NCI-H1436 treated with DMSO at 0.1 percent for 48 hours (cell line): ENCODE results near the gene AQP2.

Experiments
- DNase-seq: peaks from one replicate; lab custom pipeline; 2025; lab: John Stamatoyannopoulos, UW

The AQP2 gene

DNA sequence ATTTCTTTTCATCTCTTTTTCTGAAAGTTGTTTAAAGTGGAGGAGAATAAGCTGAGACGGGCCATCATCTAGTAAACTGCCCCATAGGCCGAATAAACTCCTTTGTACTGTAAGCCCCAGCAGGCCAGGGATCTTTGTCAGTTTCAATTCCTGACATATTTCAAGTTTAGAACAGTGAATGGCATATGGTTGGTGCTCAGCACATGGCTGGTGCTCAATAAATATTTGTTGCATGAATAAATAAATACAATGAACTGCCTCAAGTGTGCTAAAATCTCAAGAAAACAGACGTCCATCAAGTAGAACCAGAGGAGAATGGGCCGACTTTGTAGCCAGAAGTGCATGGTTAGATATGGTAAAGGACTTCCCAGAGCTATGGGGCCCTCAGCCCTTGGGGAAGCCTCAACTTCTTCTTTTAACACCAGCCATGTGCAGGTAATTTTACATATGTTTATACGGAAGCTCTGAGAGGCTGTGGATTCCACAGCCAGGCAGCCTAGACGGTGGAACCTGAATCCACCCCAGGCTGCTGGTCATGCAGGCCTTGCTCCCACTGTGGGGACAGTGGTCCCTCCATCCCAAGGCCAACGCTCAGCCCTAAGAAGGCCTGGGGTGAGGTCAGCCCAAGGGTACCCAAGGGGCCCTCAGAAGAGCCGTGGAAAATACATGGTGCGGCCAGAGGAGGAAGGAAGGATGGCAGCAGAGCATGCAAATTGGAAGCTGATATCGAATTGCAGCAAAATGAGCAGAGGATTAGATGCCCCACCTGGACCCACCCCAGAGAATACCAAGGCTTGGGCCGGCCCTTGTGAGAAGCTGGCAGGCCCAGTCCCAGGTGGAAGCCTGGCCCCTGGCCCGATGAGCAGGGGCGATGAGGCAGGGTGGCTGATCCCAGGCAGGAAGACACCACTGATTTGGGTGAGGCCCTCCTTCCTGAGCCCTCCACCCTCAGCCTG, 8.7 kb upstream of the AQP2 start:
- no peak for DNase-seq

DNA sequence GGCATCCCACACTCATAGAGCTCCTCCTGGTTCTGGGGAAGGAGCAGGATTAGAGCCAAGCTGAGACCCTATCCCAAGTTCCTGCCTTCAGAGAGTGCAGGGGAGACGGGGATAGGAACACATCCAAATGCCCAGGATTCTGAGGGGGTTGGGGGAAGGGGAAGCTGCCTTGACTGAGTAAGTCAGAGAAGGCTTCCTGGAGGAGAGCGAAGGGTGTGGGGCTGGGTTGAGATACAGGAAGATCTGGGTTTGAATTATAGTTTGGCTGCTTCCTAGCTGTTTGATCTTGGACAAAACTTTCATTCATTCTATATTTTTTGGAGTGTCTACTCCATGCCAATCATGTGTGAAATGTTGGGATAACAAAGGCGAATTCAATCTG, 8.0 kb upstream of the AQP2 start:
- DNase-seq: no peak

DNA sequence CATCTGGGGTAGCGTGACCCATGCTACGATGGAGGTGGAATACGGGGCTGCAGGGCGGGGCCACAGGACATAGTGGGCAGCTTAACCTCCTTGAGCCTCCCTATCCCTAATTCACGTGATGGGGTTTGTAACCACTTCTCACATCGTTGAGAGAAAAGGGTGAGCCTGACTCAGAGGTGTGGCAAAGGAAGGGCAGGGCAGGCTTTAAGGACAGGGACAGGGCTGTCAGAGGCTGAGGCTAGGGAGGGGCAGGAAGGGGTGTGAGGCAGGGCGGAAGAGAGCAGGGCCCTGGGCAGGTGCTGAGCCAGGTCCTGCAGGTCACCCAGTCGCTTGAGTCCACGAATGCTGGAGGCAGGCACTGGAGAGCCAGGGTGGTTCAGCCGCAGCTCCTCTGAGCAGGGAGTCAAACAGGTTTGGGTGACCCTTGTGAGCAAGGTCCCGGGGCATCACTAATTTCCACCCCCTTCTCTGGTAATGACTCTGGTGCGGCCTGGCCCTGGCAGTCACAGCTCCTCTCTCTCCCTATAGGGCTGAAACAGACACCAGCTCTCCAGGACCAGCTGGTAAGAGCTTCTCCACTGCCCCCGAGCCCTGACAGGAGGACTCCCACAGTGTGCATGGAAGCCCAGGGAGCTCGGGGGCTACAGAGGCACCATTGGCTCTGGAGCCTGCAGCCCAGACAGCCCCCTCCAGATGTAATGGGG, 7.5 kb upstream of the AQP2 start:
- no peak for DNase-seq

DNA sequence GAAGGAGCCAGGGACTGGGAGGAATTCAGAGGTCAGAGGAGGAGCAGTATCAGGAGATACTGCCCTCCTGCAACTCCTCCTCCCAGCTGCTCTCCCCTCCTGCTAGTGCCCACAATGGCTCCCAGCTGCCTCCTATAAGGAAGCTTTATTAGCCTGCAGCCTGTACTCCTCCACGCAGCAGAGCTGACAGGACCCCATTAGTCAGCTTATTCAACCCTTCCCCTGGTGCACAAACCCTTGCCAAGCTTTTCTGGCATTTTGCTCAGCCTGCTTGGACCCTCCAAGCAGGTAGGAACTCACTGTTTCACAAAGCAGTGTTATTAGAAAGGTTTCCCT, 6.9 kb upstream of the AQP2 start:
- no peak for DNase-seq

DNA sequence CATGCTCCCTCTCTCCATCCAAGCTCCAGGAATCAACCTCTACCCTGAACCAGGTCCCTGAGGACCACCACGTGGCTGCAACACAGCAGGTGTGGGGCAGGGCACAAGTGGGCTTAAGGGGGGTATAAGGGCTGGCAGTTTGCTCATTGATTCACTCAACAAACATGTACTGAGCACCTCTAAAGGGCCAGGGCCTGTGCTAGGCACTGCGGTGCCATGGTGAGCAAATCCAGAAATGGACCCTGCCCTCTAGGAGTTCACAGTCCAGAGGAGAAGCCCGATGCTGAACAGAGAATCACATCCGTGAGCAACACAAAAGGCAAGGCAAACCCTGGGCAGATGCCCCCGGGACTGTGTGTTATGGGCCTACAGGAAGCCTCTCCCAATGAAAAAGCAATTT, 6.5 kb upstream of the AQP2 start:
- DNase-seq: no peak

DNA sequence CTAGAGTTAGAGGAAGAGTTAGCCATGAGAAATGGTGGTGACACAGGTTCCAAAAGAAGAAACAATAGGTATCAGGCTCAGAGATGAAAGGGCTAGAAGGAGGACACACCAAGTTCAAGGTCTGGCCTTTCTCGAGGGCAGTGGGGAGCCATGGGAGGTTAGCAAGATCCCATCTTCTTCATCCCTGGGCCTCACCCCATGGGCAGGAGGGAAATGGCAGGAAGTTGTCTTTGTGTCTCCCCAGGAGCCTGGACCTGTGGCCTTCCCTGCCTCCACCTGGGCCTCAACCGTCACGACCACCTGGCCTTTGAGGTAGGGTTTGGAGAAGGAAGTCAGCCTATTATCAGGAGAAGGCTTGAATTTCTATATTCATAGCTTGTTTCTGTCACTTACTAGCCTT, 5.8 kb upstream of the AQP2 start:
- no peak for DNase-seq

DNA sequence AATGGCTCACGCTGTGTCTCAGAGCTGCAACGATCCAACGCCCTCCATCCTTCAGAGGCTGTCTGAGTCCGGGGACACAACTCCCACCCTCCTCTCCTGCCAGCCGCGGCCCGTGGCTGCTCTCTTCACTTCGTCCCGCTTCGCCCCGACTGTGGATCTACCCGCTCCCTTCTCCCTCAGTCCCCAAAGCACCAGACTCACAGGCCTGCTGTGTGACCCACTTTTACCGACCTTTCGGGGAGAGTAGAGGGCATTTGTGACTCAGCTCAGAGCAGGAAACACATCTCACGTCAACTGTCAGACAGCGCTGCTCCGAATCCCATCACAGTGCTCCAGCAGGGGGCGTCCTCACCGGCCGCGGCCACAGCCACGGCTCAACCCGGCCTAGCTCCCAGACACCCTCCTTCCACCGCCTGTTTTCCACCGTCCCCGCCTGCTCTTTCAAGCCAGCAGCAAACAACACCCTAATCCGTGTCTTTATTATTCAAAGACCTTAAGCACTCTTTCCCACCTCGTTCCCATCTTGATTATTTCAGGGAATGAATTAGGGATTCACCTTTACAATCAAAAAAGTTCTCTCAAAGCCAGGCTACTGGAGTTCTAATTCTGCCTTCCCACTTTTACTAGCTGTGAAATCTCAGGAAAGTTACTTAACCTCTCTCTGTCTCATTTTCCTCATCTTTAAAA, 5.0 kb upstream of the AQP2 start:
- no peak for DNase-seq

DNA sequence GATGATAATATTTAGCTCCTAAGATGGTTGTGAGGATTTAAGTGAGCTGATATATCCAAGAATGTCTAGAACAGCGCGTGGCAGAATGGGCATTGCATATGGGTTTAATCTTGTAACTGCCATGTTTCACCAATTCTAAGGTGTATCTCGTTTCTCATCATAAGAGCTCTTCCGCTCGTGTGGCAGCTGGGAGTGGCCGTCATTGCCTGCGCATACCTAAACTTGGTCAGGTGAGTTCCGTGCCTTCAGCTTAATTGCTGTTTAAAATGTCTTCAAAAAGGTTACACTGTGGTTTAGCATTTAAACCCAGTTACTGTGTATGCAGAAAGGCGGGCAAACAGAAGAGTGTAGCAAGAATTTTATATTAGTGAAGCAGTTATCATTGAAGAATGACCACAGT, 4.5 kb upstream of the AQP2 start:
- no peak for DNase-seq

DNA sequence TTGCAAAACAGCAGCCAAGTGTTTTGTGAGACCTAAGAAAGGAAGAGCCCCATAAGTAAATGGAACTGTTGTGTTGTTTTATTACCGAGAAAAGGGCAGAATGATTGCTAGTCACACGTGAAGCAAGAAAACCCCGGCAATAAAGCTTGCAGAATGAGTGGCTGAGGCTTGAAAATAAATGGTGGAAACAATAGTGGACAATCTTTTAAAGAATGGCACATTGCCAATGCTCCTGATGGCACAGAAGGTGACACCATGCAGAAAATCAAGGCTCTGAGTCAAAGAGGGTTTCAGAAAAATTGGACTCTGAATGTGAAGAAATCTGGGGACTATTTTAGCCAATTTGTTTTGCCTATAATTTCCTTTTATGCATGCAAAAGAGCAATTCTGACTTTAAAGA, 4.0 kb upstream of the AQP2 start:
- DNase-seq: no peak

DNA sequence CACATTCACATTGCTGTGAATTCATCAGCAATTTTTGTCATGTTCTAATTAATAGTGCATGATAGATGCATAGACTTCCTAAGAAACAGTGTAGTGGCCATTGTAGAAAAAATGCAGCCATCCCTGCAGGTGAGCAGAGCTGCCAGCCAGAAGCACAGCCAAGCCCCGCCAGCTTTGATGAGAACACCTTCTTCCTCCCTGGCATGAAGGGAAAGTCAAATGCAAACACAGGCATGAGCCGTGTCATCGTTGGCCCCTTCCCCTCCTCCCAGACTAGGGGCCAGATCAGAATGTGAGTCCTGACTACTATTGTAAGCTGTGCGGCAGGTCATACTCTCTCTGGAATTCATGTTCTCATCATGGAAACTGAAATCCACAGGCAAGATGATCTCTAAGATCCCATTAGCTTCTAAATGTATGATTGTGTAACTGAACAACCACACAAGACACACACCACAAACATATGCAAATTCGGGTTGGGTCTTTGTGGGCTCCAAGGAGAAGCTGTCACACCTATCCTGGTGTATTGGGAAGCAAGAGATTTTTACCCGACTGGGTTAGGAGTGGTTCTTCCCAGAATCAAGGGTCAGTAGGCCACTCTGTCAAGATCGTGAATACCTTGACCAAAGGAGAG, 2.8 kb upstream of the AQP2 start:
- no peak for DNase-seq

DNA sequence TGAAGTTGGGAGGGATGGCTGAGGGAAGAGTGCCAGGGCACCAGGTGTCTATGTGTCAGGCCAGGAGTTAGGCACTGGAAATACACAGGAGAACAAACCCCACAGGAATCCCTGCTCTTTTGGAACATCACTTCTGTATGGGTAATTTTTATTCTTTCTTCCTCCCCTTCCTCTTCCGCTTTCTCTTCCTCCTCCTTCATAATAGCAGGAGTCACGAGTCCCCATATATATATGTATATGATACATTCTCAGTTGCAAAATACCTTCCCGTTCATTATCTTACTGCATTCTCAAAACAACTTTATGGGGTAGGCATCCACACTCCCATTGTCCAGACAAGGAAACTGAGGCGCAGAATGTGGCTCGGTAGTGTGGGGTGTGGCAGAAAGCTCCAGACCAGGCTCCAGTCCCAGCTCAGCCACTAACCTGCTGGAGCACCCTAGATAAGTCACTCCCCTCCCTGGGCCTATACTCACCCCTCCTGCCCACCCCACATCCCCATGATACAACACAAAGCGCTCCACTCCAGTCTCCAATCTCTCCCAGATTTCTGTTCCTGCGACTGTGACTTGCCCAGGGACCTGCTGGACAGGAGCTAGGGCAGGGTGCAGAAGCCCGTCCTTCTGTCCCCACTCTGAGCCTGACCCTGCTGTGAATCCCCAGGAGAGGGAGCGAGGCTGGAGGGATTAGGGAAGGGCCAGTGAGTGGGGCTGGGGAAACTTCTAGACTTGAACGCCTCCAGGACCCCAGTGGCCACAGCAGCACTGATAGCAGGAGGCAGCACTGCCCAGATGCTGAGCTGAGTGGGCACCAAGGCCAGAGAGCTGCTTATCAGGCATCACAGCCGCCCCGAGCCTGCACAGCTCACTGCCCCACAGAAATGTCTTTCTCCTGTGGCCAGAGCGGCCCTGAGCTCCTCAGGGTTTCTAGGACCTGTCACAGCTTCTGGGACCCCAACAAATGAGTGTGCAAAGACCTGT, 1.4 kb upstream of the AQP2 start:
- DNase-seq: no peak

DNA sequence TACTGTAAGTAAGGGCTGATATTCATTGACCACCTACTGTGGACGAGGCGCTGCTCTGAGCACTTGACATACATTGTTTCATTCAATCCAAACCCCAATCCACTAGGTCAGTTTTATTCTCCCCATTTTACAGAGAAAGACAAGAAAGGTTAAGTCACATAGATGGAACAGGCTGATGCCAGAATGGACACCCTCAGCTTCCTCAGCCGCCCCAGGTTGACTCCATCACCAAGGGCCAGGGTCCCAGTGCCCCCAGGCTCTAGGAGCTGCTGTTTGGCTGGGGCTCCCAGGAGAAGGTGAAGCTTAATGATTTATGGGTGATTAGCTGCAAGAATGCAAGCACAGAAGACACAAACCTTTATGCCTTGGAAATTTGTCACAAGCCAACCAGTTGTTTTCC, 671 bp upstream of the AQP2 start:
- DNase-seq: no peak

DNA sequence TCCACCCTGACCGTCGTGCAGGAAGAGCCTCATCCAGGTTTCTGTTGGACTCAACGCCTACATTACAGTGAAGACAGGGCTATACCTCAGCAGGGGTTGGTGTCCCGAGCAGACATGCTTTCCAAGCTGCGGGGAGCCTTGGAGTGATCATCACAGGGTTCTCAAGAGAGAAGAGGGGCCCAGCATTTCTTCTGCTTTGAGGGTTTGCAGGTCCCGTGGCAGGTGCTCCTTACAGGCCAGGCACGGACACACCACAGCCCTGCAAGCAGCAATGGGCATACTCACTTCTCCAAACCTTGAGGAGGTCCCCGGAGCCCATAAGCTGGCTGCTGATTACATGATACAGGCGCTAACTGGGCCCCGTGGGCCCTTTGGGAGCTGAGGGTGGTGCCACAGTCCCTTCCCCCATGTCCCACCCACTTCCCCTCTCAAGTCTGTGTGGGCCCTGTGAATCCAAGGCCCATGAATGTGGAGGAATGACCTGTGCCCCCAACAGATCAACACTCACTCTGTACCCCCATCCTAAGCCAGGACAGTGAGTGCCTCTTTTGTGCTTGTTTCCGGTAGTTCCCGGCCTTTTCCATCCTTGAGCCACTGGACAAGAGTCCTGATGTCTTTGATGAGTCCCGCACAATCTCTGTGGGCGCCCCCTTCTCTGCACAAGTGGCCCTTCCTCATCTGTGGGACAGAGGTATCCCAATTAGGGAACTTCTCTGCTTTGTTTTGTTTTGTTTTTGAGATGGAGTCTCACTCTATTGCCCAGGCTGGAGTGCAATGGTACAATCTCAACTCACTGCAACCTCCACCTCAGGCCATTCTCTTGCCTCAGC, 1.1 kb downstream of the AQP2 start:
- no peak for DNase-seq

DNA sequence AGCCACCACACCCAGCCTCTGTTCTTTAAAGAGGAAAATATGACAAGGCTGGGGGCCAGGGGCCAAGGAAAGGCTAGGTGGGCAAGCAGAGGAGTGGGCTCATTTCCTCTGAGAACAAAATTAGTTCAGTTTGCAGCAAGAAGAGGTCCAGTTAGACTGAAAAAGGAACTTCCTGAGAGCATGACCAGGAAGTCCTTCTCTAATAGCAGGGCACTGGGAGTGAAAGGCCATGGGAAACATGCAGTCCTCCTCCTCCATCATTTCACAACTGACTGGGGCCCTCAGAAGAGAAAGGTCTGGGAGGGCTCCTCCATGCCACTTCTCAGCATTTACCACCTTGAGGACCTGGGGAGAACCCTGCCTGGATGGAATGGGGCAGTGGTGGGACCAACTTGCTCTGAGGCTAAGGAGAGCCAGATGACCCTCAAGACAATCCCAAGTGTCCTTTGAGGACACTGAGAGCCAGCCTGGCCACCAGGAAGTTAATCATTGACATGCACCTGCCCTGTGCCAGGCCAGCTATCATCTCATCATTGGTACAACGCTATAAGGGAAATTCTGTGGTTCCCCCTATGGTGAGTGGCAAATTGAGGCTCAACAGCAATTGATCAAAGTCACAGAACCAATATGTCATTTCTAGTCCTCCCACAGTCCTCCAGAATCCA, 2.0 kb downstream of the AQP2 start:
- DNase-seq: no peak

DNA sequence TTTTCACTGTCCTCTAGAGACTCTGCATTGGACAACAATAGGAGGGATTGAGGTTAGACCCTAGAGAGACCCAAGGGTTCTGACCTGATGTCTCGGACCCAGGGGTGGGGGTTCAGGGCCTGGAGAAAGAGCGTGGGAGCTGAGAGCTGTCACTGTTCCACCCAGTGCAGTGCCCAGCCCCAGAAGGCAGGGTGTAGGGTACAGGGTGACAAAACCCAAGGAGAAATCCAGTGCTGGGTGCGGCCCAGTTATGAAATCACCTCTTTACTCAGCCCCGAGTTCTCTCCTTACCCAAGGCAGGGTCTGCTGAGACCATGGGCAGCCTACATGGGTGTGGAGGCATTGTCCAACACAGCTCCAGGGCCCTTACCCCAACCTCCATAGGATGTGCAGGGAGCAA, 2.6 kb downstream of the AQP2 start:
- no peak for DNase-seq

DNA sequence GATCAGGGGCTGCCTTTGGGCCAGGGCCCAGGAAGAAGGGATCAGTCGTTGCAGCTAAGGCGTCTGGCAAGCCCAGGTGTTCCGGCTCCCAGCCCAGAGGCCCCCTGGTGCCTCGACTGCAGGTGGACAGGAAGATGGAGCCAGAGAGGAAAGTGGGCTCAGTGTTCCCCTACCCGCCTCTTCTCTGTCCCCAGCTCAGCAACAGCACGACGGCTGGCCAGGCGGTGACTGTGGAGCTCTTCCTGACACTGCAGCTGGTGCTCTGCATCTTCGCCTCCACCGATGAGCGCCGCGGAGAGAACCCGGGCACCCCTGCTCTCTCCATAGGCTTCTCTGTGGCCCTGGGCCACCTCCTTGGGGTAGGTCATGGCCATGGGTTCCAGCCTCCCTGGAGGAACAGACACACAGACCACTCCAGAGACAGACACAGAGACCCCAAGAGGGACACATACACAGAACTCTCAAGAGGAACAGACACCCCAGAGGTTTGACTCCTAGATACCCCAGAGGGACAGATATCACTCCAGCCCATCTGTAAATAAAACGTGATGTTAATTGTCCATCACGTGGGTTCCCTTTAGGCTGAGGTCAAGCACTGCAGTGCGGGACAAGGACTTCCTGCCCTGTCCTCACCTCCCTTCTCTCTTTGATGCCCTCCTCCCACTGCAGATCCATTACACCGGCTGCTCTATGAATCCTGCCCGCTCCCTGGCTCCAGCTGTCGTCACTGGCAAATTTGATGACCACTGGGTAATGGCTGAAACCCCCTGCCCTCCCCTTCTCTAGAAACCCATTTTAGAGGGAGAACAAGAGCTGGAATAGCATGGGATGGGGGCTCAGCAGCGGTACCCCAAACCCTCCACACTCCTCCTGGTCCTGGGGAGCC, 3.7 kb downstream of the AQP2 start:
- DNase-seq: no peak

DNA sequence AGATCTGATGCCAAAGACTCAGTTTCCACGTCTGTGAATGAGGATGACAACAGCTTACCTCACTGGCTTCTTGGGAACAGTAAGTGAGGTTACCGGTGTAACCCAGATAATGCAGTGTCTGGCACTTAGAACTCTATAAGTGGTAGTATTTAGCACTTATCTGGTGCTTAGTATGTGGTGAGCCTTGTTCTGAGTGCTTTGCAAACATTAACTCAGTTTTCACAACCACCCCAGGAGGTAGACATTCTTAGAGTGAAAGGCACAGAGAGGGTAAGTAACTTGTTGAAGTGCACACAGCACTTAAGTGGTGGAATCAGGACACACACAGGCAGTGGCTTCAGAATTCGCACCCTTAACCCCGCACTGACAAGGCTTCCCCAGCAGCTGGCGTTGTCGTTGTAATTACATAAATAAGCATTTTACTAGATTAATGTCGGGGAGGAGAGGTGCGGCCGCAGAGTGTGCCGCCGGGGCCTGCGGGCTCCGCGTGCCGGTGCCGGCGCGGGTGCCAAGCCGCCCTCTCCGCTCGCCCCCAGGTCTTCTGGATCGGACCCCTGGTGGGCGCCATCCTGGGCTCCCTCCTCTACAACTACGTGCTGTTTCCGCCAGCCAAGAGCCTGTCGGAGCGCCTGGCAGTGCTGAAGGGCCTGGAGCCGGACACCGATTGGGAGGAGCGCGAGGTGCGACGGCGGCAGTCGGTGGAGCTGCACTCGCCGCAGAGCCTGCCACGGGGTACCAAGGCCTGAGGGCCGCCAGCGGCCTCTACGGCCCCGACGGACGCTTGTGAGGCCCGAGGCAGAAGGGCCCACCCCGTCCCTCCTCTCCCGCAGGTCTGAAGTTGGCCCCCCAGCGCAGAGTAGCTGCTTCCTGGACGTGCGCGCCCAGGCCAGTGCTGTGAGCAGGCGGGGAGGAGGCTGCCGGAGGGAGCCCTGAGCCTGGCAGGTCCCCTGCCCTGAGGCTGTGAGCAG, 4.6 kb downstream of the AQP2 start:
- DNase-seq: no peak
